T-helper 2 cell (primary cell): ENCODE data around the gene ABCC5.

Experiments used
- DNase-seq, 5 experiments: peaks; one replicate each; pipeline versions ENCODE4 v3.0.0 to v3.0.0-alpha.2; 2012 to 2022

The ABCC5 gene

DNA sequence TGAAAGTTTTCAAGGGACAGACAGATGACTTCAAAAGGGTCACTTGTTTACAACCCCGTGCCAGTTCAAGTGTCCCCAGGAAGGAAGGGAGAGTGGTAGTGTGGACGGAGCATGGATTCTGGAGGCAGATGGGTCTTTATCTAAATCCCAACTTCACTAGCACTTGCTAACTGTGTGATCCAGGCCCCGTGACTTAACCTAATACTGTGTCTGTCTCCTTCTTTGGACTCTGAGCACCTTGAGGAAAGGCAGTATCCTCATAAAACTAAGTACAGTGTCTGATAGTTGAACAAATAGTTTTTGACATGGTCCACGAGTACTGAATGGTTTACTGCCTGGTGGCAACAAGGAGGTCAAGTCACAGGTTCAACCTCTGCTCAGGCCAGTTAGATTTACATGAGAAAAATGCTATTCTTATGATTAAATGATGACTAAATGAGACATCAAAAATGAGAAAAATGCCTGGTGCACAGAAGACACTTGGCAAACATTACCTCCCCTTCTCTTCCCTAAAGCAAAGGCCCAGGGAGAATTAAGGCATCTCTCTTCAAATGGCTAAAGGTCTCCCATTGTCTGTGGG is 48.9 kb downstream of the ABCC5 start:
- no peak for DNase-seq

DNA sequence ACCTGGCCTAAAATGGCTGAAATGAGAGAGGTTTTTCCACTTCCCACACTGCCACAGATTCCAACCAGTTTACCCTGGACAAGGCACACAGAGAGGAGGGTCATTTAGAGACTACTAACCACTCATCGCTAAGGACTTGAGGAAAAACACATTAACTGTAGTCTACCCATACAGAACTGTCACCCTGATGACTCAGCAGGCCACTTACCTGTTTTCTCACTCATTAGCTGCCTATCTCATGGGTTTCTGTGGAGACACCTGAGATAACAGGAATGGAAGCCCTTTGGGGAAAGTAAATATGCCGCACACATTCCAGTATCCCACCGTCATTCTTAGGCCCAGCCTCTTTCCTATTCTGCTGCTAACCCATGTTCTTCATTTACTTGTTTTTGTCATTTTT is 50.0 kb downstream of the ABCC5 start:
- no peak for DNase-seq

GRCh38 chr3:183966361-183966791 is 51.3 kb downstream of the ABCC5 start:
- no peak for DNase-seq

DNA sequence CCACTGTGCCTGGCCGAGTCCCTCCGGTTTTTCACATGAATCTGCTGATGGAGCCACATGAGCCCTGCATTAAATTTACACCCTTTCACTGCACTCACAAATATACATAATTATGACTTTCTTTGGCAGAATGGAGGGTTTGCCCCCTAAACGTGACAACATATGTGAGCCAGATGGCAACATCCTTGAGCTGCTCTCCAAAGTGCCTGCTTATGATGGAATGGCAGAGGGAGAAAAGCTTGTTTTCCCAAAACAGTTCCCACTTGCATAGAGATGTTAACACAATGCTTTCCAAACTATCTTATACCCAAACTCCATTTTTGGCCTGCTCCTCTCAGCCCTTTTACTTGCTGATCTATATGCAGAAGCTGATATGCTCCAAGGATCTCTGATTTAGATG is 54.9 kb downstream of the ABCC5 start:
- DNase-seq, result no peak

- no peak for DNase-seq
These were observed 58.5 kb downstream of the ABCC5 start for GRCh38 chr3:183959214-183959613.

- DNase-seq, result no peak
These were observed 58.9 kb downstream of the ABCC5 start for GRCh38 chr3:183958775-183959174.

GRCh38 chr3:183958226-183958625 is 59.5 kb downstream of the ABCC5 start:
- DNase-seq, result no peak

GRCh38 chr3:183954875-183955274 is 62.8 kb downstream of the ABCC5 start:
- no peak for DNase-seq

DNA sequence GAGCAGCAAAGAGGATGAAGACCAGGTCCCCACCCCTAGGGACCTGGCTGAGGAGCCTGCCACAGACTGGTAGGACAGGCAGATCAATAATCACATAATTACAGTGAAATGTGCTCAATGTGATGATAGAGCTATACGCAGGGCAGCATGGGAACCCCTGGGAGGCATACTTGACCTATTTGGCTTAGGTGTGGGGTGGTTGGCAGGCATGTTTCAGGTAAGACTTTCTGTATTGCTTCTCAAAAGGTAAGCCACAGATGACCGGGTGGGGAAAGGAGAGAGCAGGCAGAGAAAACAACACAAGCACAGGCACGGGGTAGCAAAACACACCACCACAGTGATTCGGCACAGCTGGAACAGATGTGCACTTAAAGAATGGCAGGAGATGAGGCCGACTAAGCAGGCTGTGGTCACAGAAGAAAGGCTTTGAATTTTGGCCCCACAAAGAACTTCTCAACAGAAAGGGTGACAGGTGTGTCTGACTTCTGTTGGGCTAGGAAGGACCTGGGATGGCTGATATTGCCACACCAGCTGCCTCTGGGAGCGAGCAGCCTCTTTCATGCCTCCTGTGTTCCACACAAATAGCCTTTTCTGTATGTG is 64.1 kb downstream of the ABCC5 start:
- no peak for DNase-seq

GRCh38 chr3:183951459-183951858 is 66.2 kb downstream of the ABCC5 start:
- DNase-seq, result no peak

- DNase-seq, result no peak
These were observed 68.0 kb downstream of the ABCC5 start for GRCh38 chr3:183949690-183950089.

DNA sequence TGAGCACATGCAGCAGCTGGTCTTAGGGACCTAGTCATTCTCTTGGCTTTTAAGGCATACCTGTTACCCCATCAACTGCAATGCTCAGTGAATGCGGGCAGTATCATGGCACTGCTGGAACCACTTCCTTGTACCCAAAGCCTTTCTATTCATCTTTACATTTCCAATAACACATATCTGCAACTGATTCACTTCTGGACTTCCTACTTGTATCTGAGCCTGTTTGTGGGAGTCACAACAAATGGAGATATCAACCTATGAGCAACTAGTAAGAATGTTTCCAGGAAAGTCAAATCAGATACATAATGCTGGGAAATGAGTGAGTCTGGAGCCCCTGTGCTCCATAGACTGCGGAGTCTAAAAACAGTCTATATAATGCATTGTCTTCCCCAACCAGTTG is 71.6 kb downstream of the ABCC5 start:
- no peak for DNase-seq

DNA sequence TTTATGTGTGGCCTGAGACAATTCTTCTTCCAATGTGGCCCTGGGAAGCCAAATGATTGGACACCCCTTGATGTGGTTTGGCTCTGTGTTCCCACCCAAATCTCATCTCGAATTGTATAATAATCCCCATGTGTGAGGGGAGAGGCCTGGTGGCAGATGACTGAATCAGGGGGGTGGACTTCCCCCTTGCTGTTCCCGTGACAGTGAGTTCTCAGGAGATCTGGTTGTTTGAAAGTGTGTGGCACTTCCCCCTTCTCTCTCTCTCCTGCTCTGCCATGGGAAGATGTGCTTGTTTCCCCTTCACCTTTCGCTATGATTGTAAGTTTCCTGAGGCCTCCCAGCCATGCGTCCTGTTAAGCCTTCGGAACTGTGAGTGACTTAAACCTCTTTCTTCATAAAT is 72.9 kb downstream of the ABCC5 start:
- no peak for DNase-seq

DNA sequence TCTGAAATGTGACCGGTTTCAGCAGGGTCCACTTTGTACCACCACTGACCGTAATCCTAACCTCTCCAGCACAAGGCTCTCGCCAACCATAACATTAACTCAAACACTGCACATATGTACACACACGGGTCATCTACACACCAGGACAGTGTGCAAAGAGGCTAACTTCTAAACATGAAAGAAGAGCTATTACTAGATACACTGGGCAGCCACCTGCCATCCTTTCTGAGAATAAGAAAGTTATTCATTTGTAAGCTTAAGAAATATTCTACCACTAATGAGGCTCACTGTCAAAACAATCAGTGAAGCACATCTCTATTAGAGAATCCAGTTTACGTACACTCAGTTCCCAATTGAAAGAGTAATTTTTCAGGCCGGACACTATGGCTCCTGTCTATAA is 73.9 kb downstream of the ABCC5 start:
- no peak for DNase-seq

GRCh38 chr3:183941216-183941615 is 76.5 kb downstream of the ABCC5 start:
- no peak for DNase-seq

GRCh38 chr3:183937601-183938286 is 79.9 kb downstream of the ABCC5 start:
- DNase-seq, result no peak

DNA sequence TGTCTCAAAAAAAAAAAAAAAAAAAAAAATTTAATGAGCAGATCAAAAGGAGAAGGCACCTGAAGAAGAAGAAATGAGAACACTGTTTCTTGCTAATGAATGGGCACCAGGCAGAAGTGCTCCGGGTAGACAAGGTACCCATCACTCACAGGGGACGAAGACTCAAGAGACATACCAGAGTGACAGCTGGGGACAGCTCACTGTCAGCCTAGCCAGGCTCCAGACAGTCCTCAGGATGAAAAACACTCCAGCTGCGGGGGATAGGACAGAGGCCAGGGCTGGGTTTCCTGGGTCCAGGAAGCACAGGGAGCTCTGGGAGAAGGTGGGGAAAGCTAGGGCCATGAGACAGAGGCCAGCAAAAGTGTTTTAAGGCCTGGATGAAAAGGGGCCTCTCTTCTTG is 84.5 kb downstream of the ABCC5 start:
- DNase-seq, result no peak

GRCh38 chr3:183931881-183932280 is 85.8 kb downstream of the ABCC5 start:
- no peak for DNase-seq

DNA sequence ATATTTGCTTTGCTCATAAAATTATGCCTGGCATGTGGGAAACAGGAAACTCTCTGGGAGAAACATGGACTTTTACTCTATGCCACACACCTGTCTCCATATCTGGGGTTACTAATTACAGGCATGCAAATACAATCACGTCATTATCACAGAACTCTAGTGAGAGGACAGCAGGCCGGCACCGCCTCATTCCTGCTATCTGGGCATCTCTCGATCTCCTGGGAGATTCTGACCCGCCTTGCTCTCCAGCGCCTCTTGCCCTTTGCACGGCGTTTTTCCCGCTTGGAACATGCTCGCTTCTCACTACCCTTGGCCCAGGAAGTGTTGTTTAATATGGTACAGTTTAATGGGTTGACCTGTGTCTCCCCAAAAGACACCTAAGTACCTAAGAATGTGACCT is 87.6 kb downstream of the ABCC5 start:
- DNase-seq, result no peak

DNA sequence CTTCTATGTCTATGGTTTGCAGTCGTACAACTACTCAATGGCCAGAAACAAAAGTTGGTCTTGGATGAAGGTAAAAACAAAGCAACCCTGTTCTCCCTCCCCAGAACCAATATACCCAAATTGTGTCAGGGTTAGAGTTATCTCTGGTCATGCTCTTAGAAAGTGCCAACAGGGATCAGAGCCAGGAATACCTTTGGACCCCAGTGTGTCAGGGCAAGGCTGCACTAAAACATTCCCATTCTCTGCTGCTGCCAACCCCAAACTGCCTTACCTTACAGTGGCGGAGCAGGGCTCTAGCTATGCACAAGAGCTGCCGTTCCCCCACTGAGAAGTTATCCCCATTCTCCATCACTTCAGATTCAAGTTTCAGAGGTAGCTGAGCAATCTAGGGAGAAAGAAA is 90.6 kb downstream of the ABCC5 start:
- no peak for DNase-seq

DNA sequence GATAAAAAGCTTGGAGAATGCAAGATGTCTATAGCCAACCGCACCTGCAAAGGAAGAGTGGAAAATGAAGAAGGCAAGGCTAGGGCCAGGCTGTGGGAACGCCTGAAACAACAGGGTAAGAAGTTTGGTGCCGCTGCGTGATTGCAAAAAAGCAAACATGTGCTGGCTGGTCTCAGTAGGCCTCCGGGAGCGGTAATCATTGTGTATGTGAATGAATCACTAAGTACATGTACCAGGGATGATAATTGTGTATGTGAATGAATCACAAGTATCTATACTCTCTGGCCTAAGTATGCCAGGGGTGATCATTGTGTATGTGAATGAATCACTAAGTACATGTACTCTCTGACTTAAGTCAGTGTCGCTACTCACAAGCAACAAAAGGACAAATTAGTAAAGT is 92.7 kb downstream of the ABCC5 start:
- no peak for DNase-seq

DNA sequence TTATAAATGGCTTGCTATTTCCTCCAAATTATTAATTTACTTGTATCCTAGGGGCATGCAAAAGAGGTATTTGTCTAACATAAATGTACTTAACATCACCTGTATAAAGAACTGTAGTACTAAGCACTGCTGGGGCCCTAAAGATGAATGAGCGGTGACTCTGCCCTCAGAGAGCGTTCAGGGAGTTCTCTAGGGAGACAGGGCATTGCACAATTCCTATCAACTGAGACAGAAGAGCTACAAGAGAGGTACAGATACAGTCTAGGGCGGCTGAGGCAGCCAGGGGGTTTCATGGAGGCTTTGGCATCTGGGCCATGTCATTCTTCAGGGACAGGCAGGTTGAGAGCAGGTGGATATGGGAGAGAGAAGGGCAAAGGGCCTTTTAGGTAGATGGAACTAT is 93.1 kb downstream of the ABCC5 start:
- DNase-seq, result no peak

GRCh38 chr3:183922421-183922820 is 95.3 kb downstream of the ABCC5 start:
- DNase-seq, result no peak

- DNase-seq, result no peak
These were observed 96.6 kb downstream of the ABCC5 start for GRCh38 chr3:183921096-183921495.

- DNase-seq, result no peak
These were observed 97.3 kb downstream of the ABCC5 start for GRCh38 chr3:183920416-183920815.
